Aorta (tissue), 5 donors: Measurements from ENCODE around the gene NPAS3. TPM values are rescaled to one million over a fixed set of nuclear protein-coding genes. Genes with fewer than 3 reads are reported as not detected.

Source experiments
- ATAC-seq: fragments of 200-7000 bp; cut with Tn5 transposase; one replicate; pipeline ENCODE4 v1.9.1; 2022; ENCODE audit warnings: moderate library complexity; ENCODE audit not compliant: low FRiP score
- DNase-seq, 2 donors: peaks; one replicate each; pipeline ENCODE4 v3.0.0-alpha.2; 2020
- H3K27ac ChIP-seq, 2 donors: one replicate each; pipeline ENCODE4 v1.5.1; 2013; ENCODE audit warnings: low read length in 2 of 2, mild to moderate bottlenecking in 2 of 2, moderate library complexity in 2 of 2, control low read depth in 1 of 2, inconsistent platforms in 1 of 2, low read depth in 1 of 2
- H3K27me3 ChIP-seq, 2 donors: one replicate each; pipeline ENCODE4 v1.6.1; 2013; ENCODE audit warnings: control low read depth in 1 of 2, low read length in 1 of 2, mild to moderate bottlenecking in 1 of 2, moderate library complexity in 1 of 2; ENCODE audit not compliant: insufficient read depth in 2 of 2, control insufficient read depth in 1 of 2
- H3K36me3 ChIP-seq, 2 donors: one replicate each; pipeline ENCODE4 v1.6.1; 2013; ENCODE audit warnings: control low read depth in 1 of 2, low read length in 1 of 2, mild to moderate bottlenecking in 1 of 2; ENCODE audit not compliant: insufficient read depth in 2 of 2, control insufficient read depth in 1 of 2
- H3K4me1 ChIP-seq, 2 donors: one replicate each; pipeline ENCODE4 v1.6.1; 2013; ENCODE audit warnings: low read length in 2 of 2, control low read depth in 1 of 2, mild to moderate bottlenecking in 1 of 2, moderate library complexity in 1 of 2; ENCODE audit not compliant: insufficient read depth in 2 of 2, control insufficient read depth in 1 of 2
- H3K4me3 ChIP-seq, 2 donors: one replicate each; pipeline ENCODE4 v1.5.1; 2013; ENCODE audit warnings: low read length in 2 of 2, control low read depth in 1 of 2, mild to moderate bottlenecking in 1 of 2
- H3K9me3 ChIP-seq: one replicate; pipeline ENCODE4 v1.6.1; 2013; ENCODE audit warnings: mild to moderate bottlenecking, low read length; ENCODE audit not compliant: control insufficient read depth
- WGBS, 2 donors: extraction: QIAGEN DNeasy Blood & Tissue Kit; methylation state at CpG; one replicate each; pipeline ENCODE4 v1.1.7; 2013; 5-methylcytosine and 5-hydroxymethylcytosine counted together
- intact Hi-C, 2 donors: fragments of 100-400 bp; cut with DNase I; formaldehyde crosslinking; loops; one replicate each; pipeline versions ENCODE4 v1.14.2 to v1.15.0; 2022
- polyA plus RNA-seq, 2 donors: library from polyadenylated mRNA; stranded (reverse); fragments of 200-250 nt; gene quantifications; one replicate each; pipeline ENCODE4 v1.2.3, GENCODE V29; 2013
- total RNA-seq, 2 donors: library from RNA; stranded (reverse); fragmentation: NEBNext Ultra II Directional; extraction: Animal tissue kit (Norgen Biotek cat#: 25700); gene quantifications; one replicate each; pipeline ENCODE4 v1.2.1, GENCODE V29; 2021
- donor health status: healthy with polysubstance abuse.
- donor health status: Bipolar disorder and iron deficiency.
- donor health status: DM: no; HTN: no; CAD: no.
- donor health status: DM: no; HTN: no; CAD: no.
- donor health status: DM: yes; HTN: yes; CAD: no.

The NPAS3 gene
- total and polyA plus RNA-seq, 4 donors = 0.13 to 4.3 (median 0.50) TPM

GRCh38 chr14:33642691-33643244 is 704.1 kb downstream of the NPAS3 start:
- DNase-seq (no peak), ATAC-seq (no peak)
- no peak overlapping the region for H3K27ac ChIP-seq
- intact Hi-C loops = no loop called here
- no peaks in the 10 kb centered on the region for H3K4me1 ChIP-seq
- H3K4me3 ChIP-seq = no peak overlapping the region
- H3K27me3 ChIP-seq = no peaks in the 10 kb centered on the region
- no peaks in the 10 kb centered on the region for H3K36me3 ChIP-seq
- 35 to 49% methylated on average over 4 of the region's 4 CpGs for WGBS, 2 donors
- no peaks in the 10 kb centered on the region for H3K9me3 ChIP-seq

- no peak overlapping the region for H3K27ac ChIP-seq
- no peaks in the 10 kb centered on the region for H3K4me1 ChIP-seq
- no peaks in the 10 kb centered on the region for H3K9me3 ChIP-seq
- ATAC-seq (no peak), DNase-seq (no peak)
- no peak overlapping the region for H3K4me3 ChIP-seq
- H3K27me3 ChIP-seq = no peaks in the 10 kb centered on the region
- intact Hi-C loops = no loop called here
- WGBS, 2 donors = 44 to 58% methylated on average over 5 of the region's 5 CpGs
- no peaks in the 10 kb centered on the region for H3K36me3 ChIP-seq
Measured at GRCh38 chr14:33643426-33644181, 704.9 kb downstream of the NPAS3 start.

GRCh38 chr14:33646692-33647260 is 708.1 kb downstream of the NPAS3 start:
- no peak for DNase-seq
- ATAC-seq = no peak
- H3K9me3 ChIP-seq = no peaks in the 10 kb centered on the region
- H3K4me3 ChIP-seq = no peak overlapping the region
- no peaks in the 10 kb centered on the region for H3K4me1 ChIP-seq
- no peak overlapping the region for H3K27ac ChIP-seq
- 73 to 90% methylated on average over 2 of the region's 2 CpGs for WGBS, 2 donors
- no peaks in the 10 kb centered on the region for H3K27me3 ChIP-seq
- H3K36me3 ChIP-seq = no peaks in the 10 kb centered on the region
- intact Hi-C loops = no loop called here

GRCh38 chr14:33647385-33647786 is 708.7 kb downstream of the NPAS3 start:
- WGBS, 2 donors = 77 to 79% methylated on average over 3 of the region's 3 CpGs
- intact Hi-C loops = no loop called here
- no peak for ATAC-seq
- Histone ChIP-seq H3K27ac (no peak overlapping the region), H3K9me3 (no peaks in the 10 kb centered on the region), H3K27me3 (no peaks in the 10 kb centered on the region), H3K4me3 (no peak overlapping the region), H3K4me1 (no peaks in the 10 kb centered on the region), H3K36me3 (no peaks in the 10 kb centered on the region)
- no peak for DNase-seq

GRCh38 chr14:33650430-33650829 is 711.8 kb downstream of the NPAS3 start:
- Histone ChIP-seq H3K4me1 (no peaks in the 10 kb centered on the region), H3K9me3 (no peaks in the 10 kb centered on the region), H3K27ac (no peak overlapping the region), H3K4me3 (no peak overlapping the region), H3K36me3 (no peaks in the 10 kb centered on the region), H3K27me3 (no peaks in the 10 kb centered on the region)
- DNase-seq (no peak), ATAC-seq (no peak)
- intact Hi-C loops = no loop called here
- 66 to 69% methylated on average over 3 of the region's 3 CpGs for WGBS, 2 donors

GRCh38 chr14:33652566-33653307 is 714.1 kb downstream of the NPAS3 start:
- 71 to 76% methylated on average over 11 of the region's 11 CpGs for WGBS, 2 donors

GRCh38 chr14:33653308-33653695 is 714.6 kb downstream of the NPAS3 start:
- ATAC-seq (no peak), DNase-seq (no peak)
- intact Hi-C loops = no loop called here
- no peaks in the 10 kb centered on the region for H3K9me3 ChIP-seq
- no peaks in the 10 kb centered on the region for H3K27me3 ChIP-seq
- no peak overlapping the region for H3K4me3 ChIP-seq
- H3K36me3 ChIP-seq = no peaks in the 10 kb centered on the region
- WGBS, 2 donors = 86 to 89% methylated on average over 6 of the region's 6 CpGs
- no peak overlapping the region for H3K27ac ChIP-seq
- H3K4me1 ChIP-seq = no peaks in the 10 kb centered on the region

More at GRCh38 chr14:33652566-33653307, 714.1 kb downstream of the NPAS3 start:
- DNase-seq = no peak
- Histone ChIP-seq H3K27me3 (no peaks in the 10 kb centered on the region), H3K4me3 (no peak overlapping the region), H3K27ac (no peak overlapping the region), H3K9me3 (no peaks in the 10 kb centered on the region), H3K4me1 (no peaks in the 10 kb centered on the region), H3K36me3 (no peaks in the 10 kb centered on the region)
- no peak for ATAC-seq
- intact Hi-C loops = no loop called here

GRCh38 chr14:33655421-33655820 is 716.7 kb downstream of the NPAS3 start:
- H3K9me3 ChIP-seq = no peaks in the 10 kb centered on the region
- 63 to 67% methylated on average over 4 of the region's 4 CpGs for WGBS, 2 donors
- H3K27me3 ChIP-seq = no peaks in the 10 kb centered on the region
- intact Hi-C loops = no loop called here
- H3K4me1 ChIP-seq = no peaks in the 10 kb centered on the region
- no peak for ATAC-seq
- no peaks in the 10 kb centered on the region for H3K36me3 ChIP-seq
- H3K27ac ChIP-seq = no peak overlapping the region
- DNase-seq = no peak
- H3K4me3 ChIP-seq = no peak overlapping the region
